GM10266 (cell line): Measurements from ENCODE around the gene FGF9.
A peak's percentile ranks its signal among the peaks of the same experiment; 100 is the strongest.

Experiments
- DNase-seq: peaks from one replicate; pipeline ENCODE4 v3.0.0; 2012; ENCODE audit errors: extremely low spot score
- TF ChIP-seq, protein P1 (sequence below): IDR thresholded peaks from 2 replicates; pipeline ENCODE4 v1.5.1; 2012; ENCODE audit warnings: mild to moderate bottlenecking, low read depth; ENCODE audit not compliant: control insufficient read depth, insufficient read depth; ENCODE audit errors: missing control alignments

FGF9 gene

GRCh38 chr13:21685485-21686064, 14.7 kb downstream of the FGF9 start:
- TF ChIP-seq, protein P1, sequence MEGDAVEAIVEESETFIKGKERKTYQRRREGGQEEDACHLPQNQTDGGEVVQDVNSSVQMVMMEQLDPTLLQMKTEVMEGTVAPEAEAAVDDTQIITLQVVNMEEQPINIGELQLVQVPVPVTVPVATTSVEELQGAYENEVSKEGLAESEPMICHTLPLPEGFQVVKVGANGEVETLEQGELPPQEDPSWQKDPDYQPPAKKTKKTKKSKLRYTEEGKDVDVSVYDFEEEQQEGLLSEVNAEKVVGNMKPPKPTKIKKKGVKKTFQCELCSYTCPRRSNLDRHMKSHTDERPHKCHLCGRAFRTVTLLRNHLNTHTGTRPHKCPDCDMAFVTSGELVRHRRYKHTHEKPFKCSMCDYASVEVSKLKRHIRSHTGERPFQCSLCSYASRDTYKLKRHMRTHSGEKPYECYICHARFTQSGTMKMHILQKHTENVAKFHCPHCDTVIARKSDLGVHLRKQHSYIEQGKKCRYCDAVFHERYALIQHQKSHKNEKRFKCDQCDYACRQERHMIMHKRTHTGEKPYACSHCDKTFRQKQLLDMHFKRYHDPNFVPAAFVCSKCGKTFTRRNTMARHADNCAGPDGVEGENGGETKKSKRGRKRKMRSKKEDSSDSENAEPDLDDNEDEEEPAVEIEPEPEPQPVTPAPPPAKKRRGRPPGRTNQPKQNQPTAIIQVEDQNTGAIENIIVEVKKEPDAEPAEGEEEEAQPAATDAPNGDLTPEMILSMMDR = no peak
- no peak for DNase-seq

DNA sequence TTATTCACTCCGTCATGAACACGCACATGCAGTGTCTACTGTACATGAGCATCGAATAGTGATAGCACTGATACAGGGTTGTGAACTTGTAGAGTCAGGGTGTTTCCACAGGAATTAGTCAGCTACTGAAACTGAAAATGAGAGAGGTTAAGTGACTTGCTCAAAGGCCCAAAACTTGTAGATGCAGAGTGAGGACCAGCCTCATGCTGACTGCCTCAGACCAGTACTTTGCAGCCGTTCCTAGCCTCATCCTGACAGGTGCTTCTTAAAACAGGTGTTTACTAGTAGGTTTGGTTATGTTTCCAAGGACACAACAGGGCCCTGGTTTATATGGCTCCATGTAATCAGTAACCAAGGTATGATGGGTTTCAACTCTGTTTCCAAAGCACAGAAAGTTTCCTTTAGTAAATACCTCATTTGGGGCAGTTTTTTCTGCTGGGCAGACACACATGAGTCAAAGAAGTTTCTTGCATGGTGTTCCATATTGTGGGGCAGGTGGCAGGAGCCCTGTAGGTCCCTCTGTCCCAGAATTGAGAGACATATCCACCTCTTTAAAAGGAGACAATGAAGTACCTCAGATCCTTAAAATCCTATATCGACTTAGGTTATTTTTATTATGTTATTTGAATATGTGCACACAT, 16.0 kb downstream of the FGF9 start:
- TF ChIP-seq, protein P1 = no peak
- DNase-seq = peak; percentile 42

DNA sequence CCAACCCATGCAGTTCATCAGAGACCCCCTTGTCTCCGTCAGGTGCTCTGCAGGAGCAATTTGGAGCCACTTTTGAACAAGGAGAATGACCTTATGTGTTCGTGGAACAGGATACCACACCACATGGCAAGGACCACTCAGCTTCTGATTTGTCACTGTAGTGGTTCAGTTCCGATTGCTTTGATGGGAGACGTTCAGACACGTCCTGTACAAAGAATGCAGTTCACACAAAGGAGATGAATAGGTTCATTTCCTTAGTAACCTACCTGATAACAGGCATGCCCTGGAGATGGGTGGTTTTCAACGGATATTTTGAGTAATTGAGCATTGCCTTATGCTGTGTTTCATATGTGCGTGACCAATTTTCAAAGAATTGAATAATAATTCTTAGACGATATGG, 17.2 kb downstream of the FGF9 start:
- DNase-seq = no peak
- TF ChIP-seq, protein P1 = no peak

- TF ChIP-seq, protein P1 = no peak
- no peak for DNase-seq
Measured at GRCh38 chr13:21689097-21689496, 18.2 kb downstream of the FGF9 start.

- DNase-seq = no peak
Measured at GRCh38 chr13:21690955-21691354, 20.1 kb downstream of the FGF9 start.

GRCh38 chr13:21691500-21691899, 20.6 kb downstream of the FGF9 start:
- TF ChIP-seq, protein P1 = no peak
- no peak for DNase-seq

More at GRCh38 chr13:21690955-21691354, 20.1 kb downstream of the FGF9 start:
- TF ChIP-seq, protein P1 = no peak

GRCh38 chr13:21691928-21692327, 21.1 kb downstream of the FGF9 start:
- TF ChIP-seq, protein P1 = no peak
- DNase-seq = no peak
